HepG2 (cell line): ENCODE results near the gene GBA2. TPM values are rescaled to one million over a fixed set of nuclear protein-coding genes. Genes with fewer than 3 reads are reported as not detected.

Experiments used
- ATAC-seq: fragments of 200-7000 bp; cut with Tn5 transposase; 3 replicates; pipeline ENCODE4 v1.9.1; 2020; ENCODE audit warnings: mild to moderate bottlenecking, moderate library complexity
- BruUV-seq: library from RNA; stranded (reverse); fragments of 400-500 nt; replicated peaks from 2 replicates; lab custom pipeline; 2021; lab: Mats Ljungman, UMichigan
- CTCF ChIA-PET: fragments of 300-600 bp; formaldehyde crosslinking; extraction: SDS; loops from one replicate; lab custom pipeline; 2021; ENCODE audit warnings: low total read pairs, inconsistent platforms, low intra/inter-chr PET ratio; lab: Yijun Ruan, JAX
- POLR2A ChIA-PET: fragments of 350-600 bp; sonication (Branson Sonifier 250); formaldehyde crosslinking; loops from one replicate; lab custom pipeline; 2020; ENCODE audit warnings: antibody characterized with exemption, inconsistent platforms; lab: Yijun Ruan, JAX
- DNase-seq: peaks from one replicate; pipeline ENCODE4 v3.0.0-alpha.2; 2015; ENCODE audit warnings: low spot score
- FAIRE-seq: peaks from 3 replicates; lab custom pipeline; 2011; peaks lifted over from hg19 to GRCh38; lab: Jason Lieb, UNC
- H2AFZ ChIP-seq: one replicate; pipeline ENCODE4 v1.6.1; 2011; ENCODE audit warnings: low read length, inconsistent platforms
- H3K27ac ChIP-seq: fragments of 300-600 bp; 3 replicates; pipeline ENCODE4 v1.8.0; 2011; ENCODE audit warnings: mixed run types, mild to moderate bottlenecking, mixed read lengths, low read length, inconsistent platforms; ENCODE audit not compliant: insufficient read depth; ENCODE audit errors: extremely low read length
- H3K27me3 ChIP-seq, 2 experiments: fragments of 200-600 bp in 1 of 2; 2 replicates in 1 of 2; 3 replicates in 1 of 2; pipeline versions ENCODE4 v1.6.0 to v1.8.0; 2011; ENCODE audit warnings: low read length in 2 of 2, mild to moderate bottlenecking in 2 of 2, moderate library complexity in 2 of 2, inconsistent platforms in 1 of 2; ENCODE audit not compliant: insufficient read depth in 2 of 2, control insufficient read depth in 1 of 2
- H3K36me3 ChIP-seq, 2 experiments: fragments of 200-600 bp in 1 of 2; replicated peaks in 1 of 2; 2 replicates in 1 of 2; 3 replicates in 1 of 2; pipeline versions ENCODE4 v1.5.1 to v1.8.0; 2011; ENCODE audit warnings: low read length in 2 of 2, inconsistent platforms in 1 of 2; ENCODE audit not compliant: insufficient read depth in 2 of 2, control insufficient read depth in 1 of 2
- H3K4me1 ChIP-seq: 2 replicates; pipeline ENCODE4 v1.5.1; 2012; ENCODE audit warnings: low read length, inconsistent platforms; ENCODE audit not compliant: insufficient read depth
- H3K4me2 ChIP-seq: 2 replicates; pipeline ENCODE4 v1.6.0; 2011; ENCODE audit warnings: low read depth, low read length, inconsistent platforms
- H3K4me3 ChIP-seq, 3 experiments: fragments of 200-600 bp in 1 of 3; sonication (generic), shearing (Covaris generic) in 1 of 3; replicated peaks in 1 of 3; 2 replicates each; pipeline ENCODE4 v1.5.1; 2011 to 2016; ENCODE audit warnings: low read length in 3 of 3, inconsistent platforms in 2 of 3, low read depth in 2 of 3, mild to moderate bottlenecking in 2 of 3, control low read depth in 1 of 3, mixed read lengths in 1 of 3; ENCODE audit not compliant: insufficient read depth in 1 of 3
- H3K79me2 ChIP-seq: one replicate; pipeline ENCODE4 v1.6.1; 2011; ENCODE audit warnings: low read length, inconsistent platforms; ENCODE audit not compliant: insufficient read depth
- H3K9ac ChIP-seq: 2 replicates; pipeline ENCODE4 v1.6.0; 2011; ENCODE audit warnings: mild to moderate bottlenecking, low read depth, low read length, inconsistent platforms; ENCODE audit not compliant: insufficient read depth
- H3K9me3 ChIP-seq: 2 replicates; pipeline ENCODE4 v1.5.1; 2012; ENCODE audit warnings: mild to moderate bottlenecking, low read length
- H4K20me1 ChIP-seq: 2 replicates; pipeline ENCODE4 v1.6.0; 2011; ENCODE audit warnings: inconsistent platforms, mild to moderate bottlenecking, low read length, moderate library complexity; ENCODE audit not compliant: insufficient read depth
- CREBL2 ChIP-seq: sonication (generic); formaldehyde crosslinking; IDR thresholded peaks from 2 replicates; pipeline ENCODE4 v1.8.1; 2023; ENCODE audit warnings: missing genetic modification reagents, mild to moderate bottlenecking, borderline replicate concordance
- CTCF ChIP-seq: sonication (generic); formaldehyde crosslinking; IDR thresholded peaks from 2 replicates; pipeline ENCODE4 v1.5.0; 2020; ENCODE audit warnings: mild to moderate bottlenecking, missing genetic modification reagents, moderate library complexity
- DPF2 ChIP-seq: sonication (generic); formaldehyde crosslinking; IDR thresholded peaks from 2 replicates; pipeline ENCODE4 v1.4.0; 2020; ENCODE audit warnings: mild to moderate bottlenecking, low read depth, missing genetic modification reagents, borderline replicate concordance
- IKZF1 ChIP-seq: fragments of 450-650 bp; IDR thresholded peaks from 2 replicates; pipeline ENCODE4 v1.7.1; 2016
- KLF12 ChIP-seq: sonication (generic); formaldehyde crosslinking; IDR thresholded peaks from 2 replicates; pipeline ENCODE4 v1.4.0; 2020; ENCODE audit warnings: missing genetic modification reagents, borderline replicate concordance
- MBNL3 ChIP-seq: fragments of 250-450 bp; sonication (Bioruptor Pico); conservative IDR thresholded peaks from 2 replicates; pipeline ENCODE4 v1.8.0; 2022; ENCODE audit warnings: mild to moderate bottlenecking, inconsistent platforms
- SIX1 ChIP-seq: sonication (generic); formaldehyde crosslinking; IDR thresholded peaks from 2 replicates; pipeline ENCODE4 v1.4.0; 2020; ENCODE audit warnings: missing genetic modification reagents, borderline replicate concordance
- SP140L ChIP-seq: sonication (generic); formaldehyde crosslinking; IDR thresholded peaks from 2 replicates; pipeline ENCODE4 v1.4.0; 2020; ENCODE audit warnings: missing genetic modification reagents, borderline replicate concordance
- TBX2 ChIP-seq: sonication (generic); formaldehyde crosslinking; IDR thresholded peaks from 2 replicates; pipeline ENCODE4 v1.5.0; 2020; ENCODE audit warnings: missing genetic modification reagents, mild to moderate bottlenecking, borderline replicate concordance
- TFDP2 ChIP-seq: sonication (generic); formaldehyde crosslinking; IDR thresholded peaks from 2 replicates; pipeline ENCODE4 v1.4.0; 2020; ENCODE audit warnings: missing genetic modification reagents
- WIZ ChIP-seq: sonication (generic); formaldehyde crosslinking; IDR thresholded peaks from 2 replicates; pipeline ENCODE4 v1.5.1; 2020; ENCODE audit warnings: mild to moderate bottlenecking, missing genetic modification reagents
- ZNF121 ChIP-seq: sonication (generic); formaldehyde crosslinking; IDR thresholded peaks from 2 replicates; pipeline ENCODE4 v1.5.0; 2020; ENCODE audit warnings: mild to moderate bottlenecking, missing genetic modification reagents
- ZNF224 ChIP-seq: sonication (generic); formaldehyde crosslinking; IDR thresholded peaks from 2 replicates; pipeline ENCODE4 v1.5.0; 2020; ENCODE audit warnings: mild to moderate bottlenecking, missing genetic modification reagents
- ZNF326 ChIP-seq: sonication (generic); formaldehyde crosslinking; IDR thresholded peaks from 2 replicates; pipeline ENCODE4 v1.4.0; 2020; ENCODE audit warnings: missing genetic modification reagents, borderline replicate concordance
- ZNF446 ChIP-seq: sonication (generic); formaldehyde crosslinking; IDR thresholded peaks from 2 replicates; pipeline ENCODE4 v1.5.0; 2020; ENCODE audit warnings: mild to moderate bottlenecking, missing genetic modification reagents
- ZNF530 ChIP-seq: sonication (generic); formaldehyde crosslinking; IDR thresholded peaks from 2 replicates; pipeline ENCODE4 v1.5.0; 2020; ENCODE audit warnings: low read depth, mild to moderate bottlenecking, missing genetic modification reagents
- ZNF800 ChIP-seq: sonication (generic); formaldehyde crosslinking; IDR thresholded peaks from 2 replicates; pipeline ENCODE4 v1.4.0; 2020; ENCODE audit warnings: missing genetic modification reagents
- WGBS: methylation state at CpG from one replicate; pipeline ENCODE4 v1.1.6; 2017; ENCODE audit warnings: low lambda C conversion rate; 5-methylcytosine and 5-hydroxymethylcytosine counted together
- in situ Hi-C: cut with HindIII; loops from 2 replicates; pipeline ENCODE4 v1.10.0; 2017; ENCODE audit warnings: low pct_unique_long_range_greater_than_20kb; ENCODE audit not compliant: extremely low pct_ligation_motif_present
- intact Hi-C: fragments of 100-400 bp; cut with micrococcal nuclease; formaldehyde crosslinking; loops from one replicate; pipeline ENCODE4 v1.10.0; 2022; ENCODE audit not compliant: unreplicated experiment
- polyA plus RNA-seq, 8 experiments: library from polyadenylated mRNA; depleted of rRNA in 3 of 8; stranded (reverse) in 7 of 8; unstranded in 1 of 8; fragments of >200 nt; fragmentation: Illumina TruSeq in 4 of 8; extraction: Trizol in 4 of 8; gene quantifications; 2 replicates each; pipeline versions ENCODE4 v1.2.1 to v1.2.3, GENCODE V29; 2011 to 2016; ENCODE audit warnings: low read depth in 4 of 8, missing spikeins in 1 of 8, mixed read lengths in 1 of 8; ENCODE audit not compliant: insufficient read depth in 1 of 8
- total RNA-seq, 5 experiments: library from RNA; depleted of rRNA; stranded (reverse); fragments of >200 nt; fragmentation: Illumina TruSeq; extraction: Trizol; gene quantifications; 2 replicates each; pipeline ENCODE4 v1.2.3, GENCODE V29; 2016; ENCODE audit warnings: low read depth in 1 of 5

Gene GBA2
- total and polyA plus RNA-seq, 2 of the 13 experiments (the other 11 are each of a cell fraction or from before 2014, with no cell fraction given) = 37.5 to 86.1 TPM

GRCh38 chr9:35711501-35712428 lies 37.3 kb downstream of the GBA2 start (continued):
- TF ChIP-seq TFDP2 (no peak), ZNF530 (CRISPR knock-in tag) (no peak), SP140L (CRISPR knock-in tag) (no peak), KLF12 (CRISPR knock-in tag) (no peak)

- ChIA-PET POLR2A (interaction anchor here (0.9 to 1.5 kb wide), 2 partner anchors 46 to 53 kb away, joined by 3 read pairs; partner anchors contain the start of genes CCDC107 and RMRP), CTCF (no interaction called here)
- intact Hi-C loops (no loop called here), in situ Hi-C loops (no loop called here)
- 89% methylated on average over 7 of the region's 7 CpGs for WGBS
- H3K27me3 ChIP-seq = no peaks in the 10 kb centered on the region
- no peaks in the 10 kb centered on the region for H3K79me2 ChIP-seq
- no peak for FAIRE-seq
- no peaks in the 10 kb centered on the region for H3K9me3 ChIP-seq
- H3K36me3 ChIP-seq = peaks cover 54 to 90% of the 10 kb centered on the region in 2 experiments
- DNase-seq = no peak
- no peaks in the 10 kb centered on the region for H4K20me1 ChIP-seq
- no peak overlapping the region for H3K4me2 ChIP-seq
- H3K27ac ChIP-seq = no peak overlapping the region
- no TSS peak for BruUV-seq
- H3K4me1 ChIP-seq = no peaks in the 10 kb centered on the region
- no peak overlapping the region for H3K9ac ChIP-seq
- H2AFZ ChIP-seq = no peak overlapping the region
- ATAC-seq = no peak
- H3K4me3 ChIP-seq = no peak overlapping the region
- TF ChIP-seq ZNF121 (no peak), MBNL3 (no peak), TBX2 (no peak), CTCF (CRISPR knock-in tag) (no peak), DPF2 (CRISPR knock-in tag) (no peak), IKZF1 (no peak), ZNF800 (no peak), CREBL2 (CRISPR knock-in tag) (no peak), ZNF446 (CRISPR knock-in tag) (no peak), ZNF224 (CRISPR knock-in tag) (no peak), ZNF326 (CRISPR knock-in tag) (no peak), WIZ (CRISPR knock-in tag) (no peak), SIX1 (CRISPR knock-in tag) (no peak)
Observed at GRCh38 chr9:35710818-35711500, 38.1 kb downstream of the GBA2 start.
